HepG2 (cell line): ENCODE data around the gene ERO1A. TPM values are rescaled to one million over a fixed set of nuclear protein-coding genes. Genes with fewer than 3 reads are reported as not detected.

Source experiments
- CBFB ChIP-seq: sonication (generic); formaldehyde crosslinking; IDR thresholded peaks from 2 replicates; pipeline ENCODE4 v1.4.0; 2020; ENCODE audit warnings: missing genetic modification reagents
- KDM3A ChIP-seq: IDR thresholded peaks from 2 replicates; pipeline ENCODE4 v1.6.1; 2018; ENCODE audit warnings: low read depth, missing compliant biosample characterization
- LCORL ChIP-seq, 2 experiments: fragments of 450-650 bp in 1 of 2; sonication (generic) in 1 of 2; formaldehyde crosslinking in 1 of 2; IDR thresholded peaks; 2 replicates each; pipeline versions ENCODE4 v1.5.0 to v1.6.1; 2017 to 2020; ENCODE audit warnings: antibody characterized with exemption in 1 of 2, missing genetic modification reagents in 1 of 2
- NONO ChIP-seq, 2 experiments: fragments of 450-650 bp in 1 of 2; sonication (generic) in 1 of 2; formaldehyde crosslinking in 1 of 2; IDR thresholded peaks in 1 of 2; conservative IDR thresholded peaks in 1 of 2; 2 replicates each; pipeline versions ENCODE4 v1.6.1 to v1.8.0; 2017 to 2022; ENCODE audit warnings: mild to moderate bottlenecking in 1 of 2, missing genetic modification reagents in 1 of 2, moderate library complexity in 1 of 2
- PITX1 ChIP-seq: sonication (generic); formaldehyde crosslinking; IDR thresholded peaks from 2 replicates; pipeline ENCODE4 v1.5.1; 2020; ENCODE audit warnings: mild to moderate bottlenecking, missing genetic modification reagents
- SALL1 ChIP-seq: sonication (generic); formaldehyde crosslinking; IDR thresholded peaks from 2 replicates; pipeline ENCODE4 v1.8.0; 2022; ENCODE audit warnings: mild to moderate bottlenecking, missing genetic modification reagents
- SMYD3 ChIP-seq: sonication (generic); formaldehyde crosslinking; IDR thresholded peaks from 2 replicates; pipeline ENCODE4 v1.8.1; 2023; ENCODE audit warnings: mild to moderate bottlenecking, missing genetic modification reagents
- SNAI1 ChIP-seq: sonication (generic); formaldehyde crosslinking; IDR thresholded peaks from 2 replicates; pipeline ENCODE4 v1.5.0; 2020; ENCODE audit warnings: mild to moderate bottlenecking, missing genetic modification reagents, borderline replicate concordance
- ZBTB42 ChIP-seq: sonication (generic); formaldehyde crosslinking; IDR thresholded peaks from 2 replicates; pipeline ENCODE4 v1.5.0; 2020; ENCODE audit warnings: mild to moderate bottlenecking, missing genetic modification reagents
- ZNF382 ChIP-seq: sonication (generic); formaldehyde crosslinking; IDR thresholded peaks from 2 replicates; pipeline ENCODE4 v1.5.0; 2020; ENCODE audit warnings: missing genetic modification reagents, mild to moderate bottlenecking, borderline replicate concordance
- ZNF605 ChIP-seq: sonication (generic); formaldehyde crosslinking; IDR thresholded peaks from 2 replicates; pipeline ENCODE4 v1.8.0; 2022; ENCODE audit warnings: mild to moderate bottlenecking, missing genetic modification reagents
- ZNF776 ChIP-seq: sonication (generic); formaldehyde crosslinking; IDR thresholded peaks from 2 replicates; pipeline ENCODE4 v1.4.0; 2020; ENCODE audit warnings: mild to moderate bottlenecking, missing genetic modification reagents
- ZNF792 ChIP-seq: IDR thresholded peaks from 2 replicates; pipeline ENCODE4 v1.6.1; 2016
- ZZZ3 ChIP-seq: sonication (generic); formaldehyde crosslinking; IDR thresholded peaks from 2 replicates; pipeline ENCODE4 v1.4.0; 2020; ENCODE audit warnings: missing genetic modification reagents, mild to moderate bottlenecking, borderline replicate concordance
- polyA plus RNA-seq, 8 experiments: library from polyadenylated mRNA; depleted of rRNA in 3 of 8; stranded (reverse) in 7 of 8; unstranded in 1 of 8; fragments of >200 nt; fragmentation: Illumina TruSeq in 4 of 8; extraction: Trizol in 4 of 8; gene quantifications; 2 replicates each; pipeline versions ENCODE4 v1.2.1 to v1.2.3, GENCODE V29; 2011 to 2016; ENCODE audit warnings: low read depth in 4 of 8, missing spikeins in 1 of 8, mixed read lengths in 1 of 8; ENCODE audit not compliant: insufficient read depth in 1 of 8
- total RNA-seq, 5 experiments: library from RNA; depleted of rRNA; stranded (reverse); fragments of >200 nt; fragmentation: Illumina TruSeq; extraction: Trizol; gene quantifications; 2 replicates each; pipeline ENCODE4 v1.2.3, GENCODE V29; 2016; ENCODE audit warnings: low read depth in 1 of 5
- TF ChIP-seq, protein P1 (sequence below): sonication (generic); formaldehyde crosslinking; IDR thresholded peaks from 2 replicates; pipeline ENCODE4 v1.5.0; 2020; ENCODE audit warnings: mild to moderate bottlenecking, missing genetic modification reagents
- TF ChIP-seq, protein P2 (sequence below): sonication (generic); formaldehyde crosslinking; IDR thresholded peaks from 2 replicates; pipeline ENCODE4 v1.5.0; 2020; ENCODE audit warnings: mild to moderate bottlenecking, missing genetic modification reagents, moderate library complexity
- TF ChIP-seq, protein P3 (sequence below): sonication (generic); formaldehyde crosslinking; IDR thresholded peaks from 2 replicates; pipeline ENCODE4 v1.8.0; 2022; ENCODE audit warnings: low read depth, missing genetic modification reagents

ERO1A gene
- total and polyA plus RNA-seq, 2 of the 13 experiments (the other 11 are each of a cell fraction or from before 2014, with no cell fraction given), result 60.3 to 137 TPM

DNA sequence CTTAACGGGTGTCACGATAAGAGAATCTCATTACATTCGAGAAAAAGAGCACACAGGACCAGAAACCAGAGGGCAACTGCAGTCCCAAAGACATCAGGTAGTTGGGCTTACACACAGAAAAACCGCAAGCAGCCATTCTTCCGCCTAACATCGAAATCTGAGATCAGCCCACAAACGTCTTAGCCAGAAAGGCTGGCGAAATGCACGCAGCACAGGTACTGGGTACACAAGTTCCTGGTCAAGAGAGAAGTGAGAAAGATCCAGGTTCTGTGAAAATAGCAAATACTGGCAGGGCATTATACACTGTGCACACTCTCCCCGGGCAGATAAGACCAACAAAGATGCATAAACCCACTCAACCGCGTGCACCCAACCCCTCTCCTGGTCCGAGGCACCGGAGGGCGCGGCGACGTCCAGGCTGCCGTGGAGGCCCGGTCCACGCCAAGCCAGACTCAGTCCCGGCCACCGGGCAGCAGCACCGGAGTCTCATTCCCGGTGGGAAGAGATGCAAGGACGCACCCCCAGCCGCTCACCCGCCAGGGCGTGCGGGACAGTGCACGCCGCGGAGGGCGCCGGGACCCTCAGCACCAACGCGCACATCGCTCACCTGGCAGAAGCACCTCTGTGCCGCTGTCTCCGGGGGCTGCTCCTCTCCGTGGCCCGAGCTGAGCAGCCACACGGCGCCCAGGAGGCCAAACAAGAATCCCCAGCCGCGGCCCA, 437 bp downstream of the ERO1A start (continued):
- no peak for TF ChIP-seq SNAI1
- no peak for TF ChIP-seq ZNF382
- TF ChIP-seq, protein P1, sequence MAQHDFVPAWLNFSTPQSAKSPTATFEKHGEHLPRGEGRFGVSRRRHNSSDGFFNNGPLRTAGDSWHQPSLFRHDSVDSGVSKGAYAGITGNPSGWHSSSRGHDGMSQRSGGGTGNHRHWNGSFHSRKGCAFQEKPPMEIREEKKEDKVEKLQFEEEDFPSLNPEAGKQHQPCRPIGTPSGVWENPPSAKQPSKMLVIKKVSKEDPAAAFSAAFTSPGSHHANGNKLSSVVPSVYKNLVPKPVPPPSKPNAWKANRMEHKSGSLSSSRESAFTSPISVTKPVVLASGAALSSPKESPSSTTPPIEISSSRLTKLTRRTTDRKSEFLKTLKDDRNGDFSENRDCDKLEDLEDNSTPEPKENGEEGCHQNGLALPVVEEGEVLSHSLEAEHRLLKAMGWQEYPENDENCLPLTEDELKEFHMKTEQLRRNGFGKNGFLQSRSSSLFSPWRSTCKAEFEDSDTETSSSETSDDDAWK, result no peak
- TF ChIP-seq, protein P2, sequence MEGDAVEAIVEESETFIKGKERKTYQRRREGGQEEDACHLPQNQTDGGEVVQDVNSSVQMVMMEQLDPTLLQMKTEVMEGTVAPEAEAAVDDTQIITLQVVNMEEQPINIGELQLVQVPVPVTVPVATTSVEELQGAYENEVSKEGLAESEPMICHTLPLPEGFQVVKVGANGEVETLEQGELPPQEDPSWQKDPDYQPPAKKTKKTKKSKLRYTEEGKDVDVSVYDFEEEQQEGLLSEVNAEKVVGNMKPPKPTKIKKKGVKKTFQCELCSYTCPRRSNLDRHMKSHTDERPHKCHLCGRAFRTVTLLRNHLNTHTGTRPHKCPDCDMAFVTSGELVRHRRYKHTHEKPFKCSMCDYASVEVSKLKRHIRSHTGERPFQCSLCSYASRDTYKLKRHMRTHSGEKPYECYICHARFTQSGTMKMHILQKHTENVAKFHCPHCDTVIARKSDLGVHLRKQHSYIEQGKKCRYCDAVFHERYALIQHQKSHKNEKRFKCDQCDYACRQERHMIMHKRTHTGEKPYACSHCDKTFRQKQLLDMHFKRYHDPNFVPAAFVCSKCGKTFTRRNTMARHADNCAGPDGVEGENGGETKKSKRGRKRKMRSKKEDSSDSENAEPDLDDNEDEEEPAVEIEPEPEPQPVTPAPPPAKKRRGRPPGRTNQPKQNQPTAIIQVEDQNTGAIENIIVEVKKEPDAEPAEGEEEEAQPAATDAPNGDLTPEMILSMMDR (CRISPR knock-in tag), result no peak
- no peak for TF ChIP-seq LCORL (IDR thresholded peaks at IDR 0.05)
- peak; percentile 35; the same call in 1 of the 2 replicates for TF ChIP-seq LCORL (CRISPR knock-in tag; IDR thresholded peaks at IDR 0.05)
- TF ChIP-seq ZZZ3 (CRISPR knock-in tag), result no peak
- 0 out of 2 replicates have a peak, but pooled peaks have one; percentile 8 for TF ChIP-seq SMYD3 (CRISPR knock-in tag)
- TF ChIP-seq, protein P3, sequence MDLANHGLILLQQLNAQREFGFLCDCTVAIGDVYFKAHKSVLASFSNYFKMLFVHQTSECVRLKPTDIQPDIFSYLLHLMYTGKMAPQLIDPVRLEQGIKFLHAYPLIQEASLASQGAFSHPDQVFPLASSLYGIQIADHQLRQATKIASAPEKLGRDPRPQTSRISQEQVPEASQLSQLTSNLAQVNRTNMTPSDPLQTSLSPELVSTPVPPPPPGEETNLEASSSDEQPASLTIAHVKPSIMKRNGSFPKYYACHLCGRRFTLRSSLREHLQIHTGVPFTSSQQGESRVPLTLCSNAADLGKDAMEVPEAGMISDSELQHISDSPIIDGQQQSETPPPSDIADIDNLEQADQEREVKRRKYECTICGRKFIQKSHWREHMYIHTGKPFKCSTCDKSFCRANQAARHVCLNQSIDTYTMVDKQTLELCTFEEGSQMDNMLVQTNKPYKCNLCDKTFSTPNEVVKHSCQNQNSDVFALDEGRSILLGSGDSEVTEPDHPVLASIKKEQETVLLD (CRISPR knock-in tag), result no peak; the same call in 1 of the 2 replicates
- TF ChIP-seq KDM3A (CRISPR knock-in tag), result peak; percentile 39; the same call in 1 of the 2 replicates
- TF ChIP-seq ZNF776 (CRISPR knock-in tag), result 0 out of 2 replicates have a peak, but pooled peaks have one; percentile 20
- no peak for TF ChIP-seq NONO (IDR thresholded peaks at IDR 0.05)
- peak; percentile 47; the same call in 1 of the 2 replicates for TF ChIP-seq NONO (CRISPR knock-in tag; conservative IDR thresholded peaks at IDR 0.05)
- peak; percentile 86 for TF ChIP-seq ZBTB42 (CRISPR knock-in tag)
- TF ChIP-seq SALL1 (CRISPR knock-in tag), result peak; percentile 30
- TF ChIP-seq PITX1, result peak; percentile 38; the same call in 1 of the 2 replicates
- 0 out of 2 replicates have a peak, but pooled peaks have one; percentile 27 for TF ChIP-seq ZNF792 (CRISPR knock-in tag)
- TF ChIP-seq ZNF605 (CRISPR knock-in tag), result 0 out of 2 replicates have a peak, but pooled peaks have one; percentile 22
- peak; percentile 16; the same call in 1 of the 2 replicates for TF ChIP-seq CBFB
